HG03520 (cell line): ENCODE results near the gene TRUB2.

Source experiments
- ATAC-seq: cut with Tn5 transposase; IDR thresholded peaks from one replicate; pipeline ENCODE4 v1.9.1; 2021; ENCODE audit warnings: mild to moderate bottlenecking, moderate library complexity; ENCODE audit not compliant: unreplicated experiment

Gene TRUB2

GRCh38 chr9:128274245-128274644 is 48.0 kb downstream of the TRUB2 start:
- no peak for ATAC-seq

GRCh38 chr9:128271512-128271911 is 50.7 kb downstream of the TRUB2 start:
- no peak for ATAC-seq

- no peak for ATAC-seq
Measured at GRCh38 chr9:128271112-128271511, 51.1 kb downstream of the TRUB2 start.

GRCh38 chr9:128266868-128267590 is 55.2 kb downstream of the TRUB2 start:
- ATAC-seq: no peak

- no peak for ATAC-seq
Measured at GRCh38 chr9:128265348-128265847, 56.8 kb downstream of the TRUB2 start.

- ATAC-seq: no peak
Measured at GRCh38 chr9:128262687-128263086, 59.6 kb downstream of the TRUB2 start.

GRCh38 chr9:128260340-128260739 is 61.9 kb downstream of the TRUB2 start:
- no peak for ATAC-seq

- no peak for ATAC-seq
Measured at GRCh38 chr9:128259156-128259555, 63.1 kb downstream of the TRUB2 start.

GRCh38 chr9:128258326-128258725 is 63.9 kb downstream of the TRUB2 start:
- no peak for ATAC-seq

- ATAC-seq: no peak
Measured at GRCh38 chr9:128257907-128258306, 64.3 kb downstream of the TRUB2 start.

GRCh38 chr9:128257086-128257825 is 65.0 kb downstream of the TRUB2 start:
- no peak for ATAC-seq
